ENCODE measurements around the gene TIPRL. TPM values are rescaled to one million over a fixed set of nuclear protein-coding genes. Genes with fewer than 3 reads are reported as not detected.
"Not testable (repeated sequence)": the region's sequence is repeated elsewhere in the genome, so short reads cannot be mapped to it uniquely, and the experiment has no call there.

TIPRL gene
- total RNA-seq, 4 donors from 2014 or later: 19.3 to 25.7 (median 21.7) TPM

- TF ChIP-seq, protein P1, sequence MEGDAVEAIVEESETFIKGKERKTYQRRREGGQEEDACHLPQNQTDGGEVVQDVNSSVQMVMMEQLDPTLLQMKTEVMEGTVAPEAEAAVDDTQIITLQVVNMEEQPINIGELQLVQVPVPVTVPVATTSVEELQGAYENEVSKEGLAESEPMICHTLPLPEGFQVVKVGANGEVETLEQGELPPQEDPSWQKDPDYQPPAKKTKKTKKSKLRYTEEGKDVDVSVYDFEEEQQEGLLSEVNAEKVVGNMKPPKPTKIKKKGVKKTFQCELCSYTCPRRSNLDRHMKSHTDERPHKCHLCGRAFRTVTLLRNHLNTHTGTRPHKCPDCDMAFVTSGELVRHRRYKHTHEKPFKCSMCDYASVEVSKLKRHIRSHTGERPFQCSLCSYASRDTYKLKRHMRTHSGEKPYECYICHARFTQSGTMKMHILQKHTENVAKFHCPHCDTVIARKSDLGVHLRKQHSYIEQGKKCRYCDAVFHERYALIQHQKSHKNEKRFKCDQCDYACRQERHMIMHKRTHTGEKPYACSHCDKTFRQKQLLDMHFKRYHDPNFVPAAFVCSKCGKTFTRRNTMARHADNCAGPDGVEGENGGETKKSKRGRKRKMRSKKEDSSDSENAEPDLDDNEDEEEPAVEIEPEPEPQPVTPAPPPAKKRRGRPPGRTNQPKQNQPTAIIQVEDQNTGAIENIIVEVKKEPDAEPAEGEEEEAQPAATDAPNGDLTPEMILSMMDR (IDR thresholded peaks at IDR 0.05): no peak
- TF ChIP-seq POLR2A (IDR thresholded peaks at IDR 0.05): no peak
- WGBS, 2 donors: 7% methylated on average over 20 of the region's 20 CpGs
- H3K36me3 ChIP-seq: no peaks in the 10 kb centered on the region
- H3K27me3 ChIP-seq: no peaks in the 10 kb centered on the region
- H3K4me3 ChIP-seq (replicated peaks in 1 of 3): peak overlapping the region; percentile 46 to 87 (median 69)
- no peak for DNase-seq
- H3K9me3 ChIP-seq: no peaks in the 10 kb centered on the region
- intact Hi-C loops (cut with DNase I): no loop called here
- H3K27ac ChIP-seq: peak overlapping the region; percentile 77 to 91 (median 86)
- H3K4me1 ChIP-seq: peaks cover 7 to 10% of the 10 kb centered on the region in 2 donors
Observed at GRCh38 chr1:168179438-168180147, 831 bp downstream of the TIPRL start.

DNA sequence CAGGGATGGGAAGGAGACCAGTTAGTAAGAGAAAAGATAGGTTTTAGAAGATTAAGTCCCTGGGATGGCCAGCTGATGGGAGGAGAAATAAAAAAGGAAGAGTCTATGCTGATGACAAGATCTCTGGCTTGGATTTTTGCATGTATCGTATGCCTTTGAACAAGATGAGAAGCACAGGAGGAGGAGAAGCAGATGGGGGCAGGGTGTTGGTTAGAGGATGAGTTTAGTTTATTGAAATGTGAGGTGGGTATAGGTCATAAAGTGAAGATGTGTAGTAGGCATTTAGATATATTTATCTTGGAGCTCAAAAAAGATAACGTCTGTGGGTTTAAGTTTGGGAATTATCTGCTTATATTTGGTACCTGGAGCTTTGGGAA is 1.4 kb downstream of the TIPRL start:
- DNase-seq: no peak
- peaks cover 7 to 10% of the 10 kb centered on the region in 2 donors for H3K4me1 ChIP-seq
- H3K27ac ChIP-seq: no peak overlapping the region
- no peaks in the 10 kb centered on the region for H3K27me3 ChIP-seq
- H3K4me3 ChIP-seq (replicated peaks in 1 of 3): peak overlapping the region in 2 of 3 donors; percentile 69 to 87
- intact Hi-C loops (cut with DNase I): no loop called here
- no peaks in the 10 kb centered on the region for H3K36me3 ChIP-seq
- no peaks in the 10 kb centered on the region for H3K9me3 ChIP-seq
- 60 to 68% methylated on average over 2 of the region's 2 CpGs for WGBS, 2 donors
- TF ChIP-seq, protein P1 (IDR thresholded peaks at IDR 0.05): no peak
- TF ChIP-seq POLR2A (IDR thresholded peaks at IDR 0.05): no peak

DNA sequence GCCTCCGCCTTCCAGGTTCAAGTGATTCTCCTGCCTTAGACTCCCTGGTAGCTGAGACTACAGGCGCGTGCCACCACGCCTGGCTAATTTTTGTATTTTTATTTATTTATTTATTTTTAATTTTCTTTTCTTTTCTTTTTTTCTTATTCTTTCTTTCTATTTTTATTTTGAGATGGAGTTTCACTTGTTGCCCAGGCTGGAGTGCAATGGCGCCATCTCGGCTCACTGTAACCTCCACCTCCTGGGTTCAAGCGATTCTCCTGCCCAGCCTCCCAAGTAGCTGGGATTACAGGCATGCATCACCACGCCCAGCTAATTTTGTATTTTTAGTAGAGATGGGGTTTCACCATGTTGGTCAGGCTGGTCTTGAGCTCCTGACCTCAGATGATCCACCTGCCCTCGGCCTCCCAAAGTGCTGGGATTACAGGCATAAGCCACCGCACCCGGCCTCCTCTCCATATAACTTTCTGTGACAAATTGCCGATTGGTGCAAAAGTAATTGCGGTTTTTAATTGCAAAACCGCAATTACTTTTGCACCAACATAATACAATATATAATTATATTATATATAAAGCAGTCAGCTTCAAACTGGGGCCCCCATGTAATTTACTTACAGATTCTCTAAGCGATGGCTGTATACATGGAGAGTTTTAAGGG is 2.4 kb downstream of the TIPRL start:
- H3K4me1 ChIP-seq; DNase-seq; H3K27ac ChIP-seq; intact Hi-C loops (cut with DNase I); H3K36me3 ChIP-seq; H3K4me3 ChIP-seq (replicated peaks in 1 of 3); H3K9me3 ChIP-seq; H3K27me3 ChIP-seq: not testable (repeated sequence)
- WGBS, 2 donors: 98 to 99% methylated on average over 15 of the region's 15 CpGs

GRCh38 chr1:168187177-168187576 is 8.4 kb downstream of the TIPRL start:
- no peak for TF ChIP-seq POLR2A (IDR thresholded peaks at IDR 0.05)
- TF ChIP-seq, protein P1 (IDR thresholded peaks at IDR 0.05): no peak
- intact Hi-C loops (cut with DNase I): no loop called here
- DNase-seq: no peak
- Histone ChIP-seq H3K27ac (no peak overlapping the region), H3K27me3 (no peaks in the 10 kb centered on the region), H3K9me3 (no peaks in the 10 kb centered on the region), H3K4me1 (no peaks in the 10 kb centered on the region), H3K4me3 (replicated peaks in 1 of 3) (no peak overlapping the region), H3K36me3 (peaks cover 0 to 3% of the 10 kb centered on the region in 2 donors)

GRCh38 chr1:168190403-168190802 is 11.6 kb downstream of the TIPRL start:
- intact Hi-C loops (cut with DNase I): no loop called here
- 84 to 90% methylated on average over 2 of the region's 2 CpGs for WGBS, 2 donors
- peaks cover 6 to 8% of the 10 kb centered on the region in 2 donors for H3K36me3 ChIP-seq
- H3K4me3 ChIP-seq (replicated peaks in 1 of 3): no peak overlapping the region
- TF ChIP-seq POLR2A (IDR thresholded peaks at IDR 0.05): no peak
- TF ChIP-seq, protein P1 (IDR thresholded peaks at IDR 0.05): no peak
- H3K27ac ChIP-seq: no peak overlapping the region
- no peaks in the 10 kb centered on the region for H3K4me1 ChIP-seq
- H3K27me3 ChIP-seq: no peaks in the 10 kb centered on the region
- H3K9me3 ChIP-seq: no peaks in the 10 kb centered on the region
- no peak for DNase-seq

Measured in thyroid gland (tissue), 4 donors.